ENCODE results near the gene LYRM7. TPM values are rescaled to one million over a fixed set of nuclear protein-coding genes. Genes with fewer than 3 reads are reported as not detected.

The LYRM7 gene
- total RNA-seq, 1 donor from 2014 or later = 4.4 TPM

Other genes with a start within 250 kb of the LYRM7 start
- 258 and 273 TPM in 2 replicates for gene HINT1, start 5.7 kb upstream of the LYRM7 start, total RNA-seq
- 41.6 and 57.9 TPM in 2 replicates for gene CDC42SE2, start 93.1 kb downstream of the LYRM7 start, total RNA-seq

Measured in lung microvascular endothelial cell (primary cell).